T1000 (cell line): ENCODE measurements around the gene CEP170B.
"Not testable (repeated sequence)": the region's sequence is repeated elsewhere in the genome, so short reads cannot be mapped to it uniquely, and the experiment has no call there.

Source experiments
- DNase-seq: peaks from one replicate; lab custom pipeline; 2025; ENCODE audit warnings: mixed read lengths; lab: John Stamatoyannopoulos, UW

CEP170B gene

DNA sequence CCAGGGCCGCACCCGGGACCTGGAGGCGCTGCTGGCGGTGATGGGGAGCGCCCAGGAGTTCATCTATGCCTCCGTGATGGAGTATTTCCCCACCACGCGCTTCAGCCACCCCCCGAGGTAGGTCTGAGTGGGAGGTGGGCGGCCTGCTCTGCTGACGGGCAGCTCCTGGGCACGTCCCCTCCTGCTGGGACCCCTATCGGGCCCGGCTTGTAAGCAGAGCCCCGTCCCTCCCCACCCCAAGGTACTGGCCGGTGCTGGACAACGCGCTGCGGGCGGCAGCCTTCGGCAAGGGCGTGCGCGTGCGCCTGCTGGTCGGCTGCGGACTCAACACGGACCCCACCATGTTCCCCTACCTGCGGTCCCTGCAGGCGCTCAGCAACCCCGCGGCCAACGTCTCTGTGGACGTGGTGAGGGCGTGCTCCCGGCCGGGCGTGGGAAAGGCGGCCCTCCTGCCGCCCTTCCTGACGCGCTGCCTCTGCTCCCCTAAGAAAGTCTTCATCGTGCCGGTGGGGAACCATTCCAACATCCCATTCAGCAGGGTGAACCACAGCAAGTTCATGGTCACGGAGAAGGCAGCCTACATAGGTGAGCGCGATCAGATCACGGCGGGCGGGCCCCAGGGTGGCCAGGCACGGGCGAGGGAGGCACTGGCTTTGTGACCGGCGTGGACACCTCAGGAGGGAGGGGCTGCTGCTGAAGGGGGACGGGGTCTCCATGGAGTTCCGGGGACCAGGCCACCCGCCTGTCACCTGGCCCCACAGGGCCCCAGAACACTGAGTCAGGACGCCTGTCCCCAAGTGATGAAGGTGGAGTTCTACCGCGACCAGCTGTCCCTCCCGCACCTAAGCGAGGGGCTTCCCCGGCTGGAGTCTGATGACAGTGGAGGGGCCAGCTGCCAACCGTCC lies 67.0 kb downstream of the CEP170B start:
- no peak for DNase-seq

DNA sequence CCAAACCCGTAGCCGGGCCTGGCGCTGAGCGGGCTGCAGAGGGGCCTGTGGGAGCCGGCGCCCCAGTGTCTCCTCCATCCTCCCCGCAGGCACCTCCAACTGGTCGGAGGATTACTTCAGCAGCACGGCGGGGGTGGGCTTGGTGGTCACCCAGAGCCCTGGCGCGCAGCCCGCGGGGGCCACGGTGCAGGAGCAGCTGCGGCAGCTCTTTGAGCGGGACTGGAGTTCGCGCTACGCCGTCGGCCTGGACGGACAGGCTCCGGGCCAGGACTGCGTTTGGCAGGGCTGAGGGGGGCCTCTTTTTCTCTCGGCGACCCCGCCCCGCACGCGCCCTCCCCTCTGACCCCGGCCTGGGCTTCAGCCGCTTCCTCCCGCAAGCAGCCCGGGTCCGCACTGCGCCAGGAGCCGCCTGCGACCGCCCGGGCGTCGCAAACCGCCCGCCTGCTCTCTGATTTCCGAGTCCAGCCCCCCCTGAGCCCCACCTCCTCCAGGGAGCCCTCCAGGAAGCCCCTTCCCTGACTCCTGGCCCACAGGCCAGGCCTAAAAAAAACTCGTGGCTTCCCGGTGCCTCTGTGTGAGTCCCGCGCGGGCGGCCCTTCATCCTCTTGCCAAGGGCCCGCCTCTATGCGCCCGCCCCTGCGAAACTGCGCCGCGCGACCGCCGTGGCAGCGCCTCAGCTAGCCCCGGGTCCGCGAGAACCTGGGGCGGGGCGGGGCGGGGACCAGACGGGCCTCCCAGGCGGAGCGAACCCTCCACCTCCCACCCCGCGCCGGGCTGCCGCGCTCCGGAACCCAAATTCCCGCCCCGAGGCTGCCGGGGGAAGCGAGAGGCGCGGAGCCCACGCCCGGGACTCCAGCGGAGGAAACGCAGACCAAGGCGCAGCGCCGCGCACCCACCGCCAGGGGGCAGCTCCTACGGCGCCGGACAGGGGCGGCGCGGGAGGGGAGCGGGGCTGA lies 67.9 kb downstream of the CEP170B start:
- DNase-seq, result peak; percentile 81

DNA sequence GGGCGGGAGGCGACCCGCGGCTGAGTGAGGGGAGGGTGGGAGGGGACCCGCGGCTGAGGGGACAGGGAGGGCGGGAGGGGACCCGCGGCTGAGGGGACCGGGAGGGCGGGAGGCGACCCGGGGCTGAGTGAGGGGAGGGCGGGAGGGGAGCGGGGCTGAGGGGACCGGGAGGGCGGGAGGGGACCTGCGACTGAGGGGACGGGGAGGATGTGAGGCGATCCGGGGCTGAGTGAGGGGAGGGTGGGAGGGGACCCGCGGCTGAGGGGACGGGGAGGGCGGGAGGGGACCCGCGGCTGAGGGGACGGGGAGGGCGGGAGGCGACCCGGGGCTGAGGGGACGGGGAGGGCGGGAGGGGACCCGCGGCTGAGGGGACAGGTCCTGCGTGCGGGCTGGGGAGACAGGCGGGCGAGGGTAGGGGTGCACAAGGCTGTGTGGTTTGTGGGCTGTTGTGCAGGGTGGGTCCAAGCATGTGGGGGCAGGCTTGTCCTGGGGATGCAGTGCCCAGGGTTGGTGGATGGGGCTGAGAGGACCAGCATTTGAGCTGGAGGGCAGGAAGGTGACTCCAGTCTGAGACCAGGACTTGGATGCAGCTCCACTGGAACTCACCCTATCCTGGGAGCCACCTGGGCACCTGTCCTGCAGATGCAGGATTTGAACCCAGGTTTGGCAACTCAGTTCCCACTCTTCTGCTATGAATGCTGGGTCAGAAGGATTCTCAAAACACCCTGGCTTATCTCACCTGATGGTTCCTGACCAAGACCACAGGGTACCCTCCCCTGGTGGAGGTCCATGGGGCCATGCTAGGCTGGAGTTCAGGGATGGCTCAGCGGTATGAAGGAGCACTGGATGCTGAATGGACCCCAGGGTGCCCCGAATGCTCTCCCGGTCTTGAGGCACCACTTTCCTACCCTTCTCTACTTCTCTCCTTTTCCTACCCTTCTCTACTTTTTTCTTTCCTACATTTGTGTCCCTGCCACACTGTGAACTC lies 69.0 kb downstream of the CEP170B start:
- DNase-seq, result no peak

DNA sequence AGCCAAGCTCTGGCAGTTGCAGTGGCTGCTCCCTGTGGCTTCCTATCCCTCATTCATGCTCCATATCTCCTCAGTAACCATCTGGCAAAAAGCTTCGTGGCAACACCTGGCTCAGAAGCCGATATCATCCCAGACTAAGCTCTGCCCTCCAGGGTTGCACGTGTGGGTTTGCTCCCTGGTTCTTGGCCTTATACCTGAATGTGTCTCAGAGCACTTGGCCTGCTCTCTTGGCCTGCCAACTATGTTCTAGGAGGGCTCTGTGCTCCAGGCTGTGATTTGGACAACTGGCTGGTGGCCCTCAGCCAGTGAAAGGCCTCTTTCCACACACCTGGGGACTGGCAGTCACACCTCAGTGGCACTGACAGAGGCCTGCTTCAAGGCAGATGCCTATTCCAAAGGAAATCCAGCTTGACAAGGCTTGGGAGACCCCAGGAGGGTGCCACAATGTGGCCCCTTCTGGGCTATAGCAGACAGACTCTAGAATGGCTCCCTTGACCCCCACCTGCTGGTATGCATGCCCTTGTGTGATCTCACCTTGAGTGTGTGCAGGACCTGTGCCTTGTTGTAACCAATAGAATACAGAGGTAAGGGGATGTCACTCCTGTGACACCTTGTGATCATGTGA lies 70.1 kb downstream of the CEP170B start:
- no peak for DNase-seq

DNA sequence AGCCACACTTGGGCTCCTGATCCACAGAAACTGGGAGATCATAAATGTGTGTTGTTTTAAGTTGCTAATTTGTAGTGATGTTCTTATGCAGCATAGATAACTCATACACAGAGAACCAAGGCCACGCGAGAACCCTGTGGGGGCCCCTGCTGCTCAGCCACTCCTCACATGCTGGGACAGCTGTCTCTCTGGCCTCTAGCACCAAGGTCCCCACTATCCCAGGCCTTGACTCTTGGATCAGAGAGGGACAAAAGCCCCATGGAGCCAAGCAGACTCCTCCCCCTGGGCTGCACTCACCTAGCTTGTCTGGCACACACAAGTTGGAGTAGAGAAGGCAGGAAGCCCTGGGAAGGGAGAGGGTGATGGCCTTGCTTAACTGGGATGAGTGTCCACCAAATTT lies 70.9 kb downstream of the CEP170B start:
- no peak for DNase-seq

DNA sequence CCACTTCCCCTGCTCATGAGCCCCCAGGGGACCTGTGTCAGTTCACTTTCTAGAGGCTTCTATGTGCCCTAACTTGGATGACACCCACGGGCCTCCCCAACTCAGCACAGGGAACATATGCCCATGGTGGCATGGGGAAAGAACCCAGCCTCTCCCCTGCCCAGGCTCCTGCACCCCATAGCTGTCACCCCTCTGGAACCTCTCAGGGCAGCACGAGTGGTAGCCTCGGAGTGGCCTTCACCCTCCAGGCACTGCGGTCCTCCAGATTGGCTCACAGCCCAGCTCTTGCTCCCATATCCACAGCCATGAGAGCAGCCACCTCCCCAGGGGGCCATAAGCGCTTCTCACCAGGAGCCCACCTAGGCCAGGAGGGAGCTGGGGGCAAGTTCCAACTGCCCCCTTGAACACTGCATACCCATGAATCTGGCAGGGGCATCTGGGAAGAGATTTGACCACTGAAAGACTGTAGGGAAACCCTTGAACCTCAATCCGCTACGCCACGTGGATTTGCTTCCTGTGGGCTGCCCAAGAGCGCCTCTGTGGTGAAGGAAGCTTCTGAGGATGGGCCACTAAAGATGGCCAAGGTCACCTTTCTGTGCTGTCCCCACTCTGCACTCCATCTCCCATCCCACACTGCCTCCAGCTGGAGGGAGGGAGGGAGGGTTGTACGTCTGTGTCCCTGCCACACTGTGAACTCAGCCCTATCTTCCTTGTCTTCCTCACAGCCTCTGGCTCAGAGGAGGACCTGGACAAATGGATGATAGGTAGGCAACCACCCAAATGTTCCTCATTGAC lies 71.5 kb downstream of the CEP170B start:
- no peak for DNase-seq

DNA sequence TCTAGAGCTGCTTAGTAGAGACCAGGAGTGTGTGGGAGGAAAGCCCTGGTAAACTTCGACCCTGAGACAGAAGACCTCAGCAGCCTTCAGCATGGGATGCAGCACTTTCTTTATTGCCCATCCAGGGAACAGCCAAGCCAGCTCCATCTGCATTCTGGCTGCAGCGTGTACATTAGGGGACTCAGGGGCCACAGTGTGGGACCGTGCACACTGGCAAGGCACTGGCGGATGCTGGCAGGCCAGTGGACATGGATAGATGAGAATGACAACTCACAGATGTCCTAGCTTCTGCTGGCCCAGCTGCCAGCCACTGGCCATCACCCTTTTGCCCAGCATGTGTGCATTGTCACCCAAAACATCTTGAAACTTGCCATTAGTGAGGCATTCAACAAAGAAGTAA lies 72.1 kb downstream of the CEP170B start:
- no peak for DNase-seq

DNA sequence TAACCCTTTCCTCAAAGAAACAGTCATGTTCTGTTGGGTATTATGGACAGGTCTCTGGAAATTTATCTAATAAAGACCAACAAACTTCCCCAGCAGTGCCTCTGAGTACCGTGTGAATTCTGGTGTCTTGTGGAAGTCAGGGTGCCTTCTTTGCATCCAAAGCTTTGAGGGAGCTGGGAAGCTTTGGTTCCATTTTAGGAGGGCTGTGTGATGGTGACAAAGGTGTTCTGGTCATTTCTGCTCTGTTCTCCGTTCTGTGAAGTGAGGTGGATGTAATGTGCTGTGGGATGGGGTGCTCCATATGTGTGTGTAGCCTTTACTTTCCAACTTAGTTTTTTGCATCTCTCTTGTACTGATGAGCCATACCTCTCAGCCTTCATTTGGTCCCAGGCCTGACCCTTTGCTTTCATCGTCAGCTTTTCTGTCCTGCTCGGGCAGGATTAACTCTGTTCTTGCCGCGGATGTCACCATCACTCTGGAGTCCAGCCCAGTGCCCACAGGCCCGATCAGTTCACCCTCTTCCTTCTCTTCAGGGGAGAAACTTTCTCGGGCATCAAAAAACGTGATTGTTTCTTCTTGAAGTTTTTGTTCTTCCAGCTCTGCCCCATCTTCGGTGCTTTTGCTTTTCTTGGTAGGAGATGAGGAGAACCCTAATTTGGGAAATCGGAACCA lies 72.8 kb downstream of the CEP170B start:
- no peak for DNase-seq

DNA sequence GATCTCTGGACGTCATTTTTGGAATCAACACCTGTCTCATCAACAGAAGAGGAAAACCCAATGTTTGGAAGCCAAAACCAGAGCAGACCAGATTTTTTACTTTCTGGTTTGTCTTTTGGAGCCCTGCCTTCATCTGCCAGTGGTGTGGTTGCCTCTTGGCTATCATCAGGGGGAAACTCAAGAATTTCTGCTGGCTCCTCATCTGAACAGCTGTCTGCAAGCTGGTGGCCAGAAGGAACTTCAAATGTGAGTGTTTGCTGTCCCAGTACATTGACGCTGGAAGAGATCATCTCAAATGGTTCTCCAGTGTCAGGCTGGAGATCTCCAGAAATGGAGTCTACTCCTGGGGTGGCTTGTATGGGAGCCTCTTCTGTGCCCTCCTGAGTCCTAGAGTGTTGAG lies 73.4 kb downstream of the CEP170B start:
- no peak for DNase-seq

DNA sequence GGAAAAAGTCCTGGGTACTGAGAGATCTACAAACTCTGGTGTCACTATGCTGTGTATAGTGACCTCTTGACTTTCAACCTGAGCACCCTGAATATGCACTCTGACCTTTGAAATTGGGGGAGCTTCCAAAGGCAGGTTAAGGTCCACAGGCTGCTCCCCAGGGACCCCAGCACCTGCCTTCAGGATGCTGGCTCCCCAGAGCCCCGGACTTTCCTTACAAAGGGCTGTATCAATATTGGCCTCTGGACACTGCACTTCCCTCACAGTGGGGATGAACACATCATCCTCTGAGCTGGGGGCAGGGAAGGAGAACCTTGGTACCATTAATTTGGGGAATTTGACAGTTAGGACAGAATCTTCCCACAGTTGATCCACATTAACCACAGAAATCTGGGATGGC lies 73.9 kb downstream of the CEP170B start:
- DNase-seq, result no peak

DNA sequence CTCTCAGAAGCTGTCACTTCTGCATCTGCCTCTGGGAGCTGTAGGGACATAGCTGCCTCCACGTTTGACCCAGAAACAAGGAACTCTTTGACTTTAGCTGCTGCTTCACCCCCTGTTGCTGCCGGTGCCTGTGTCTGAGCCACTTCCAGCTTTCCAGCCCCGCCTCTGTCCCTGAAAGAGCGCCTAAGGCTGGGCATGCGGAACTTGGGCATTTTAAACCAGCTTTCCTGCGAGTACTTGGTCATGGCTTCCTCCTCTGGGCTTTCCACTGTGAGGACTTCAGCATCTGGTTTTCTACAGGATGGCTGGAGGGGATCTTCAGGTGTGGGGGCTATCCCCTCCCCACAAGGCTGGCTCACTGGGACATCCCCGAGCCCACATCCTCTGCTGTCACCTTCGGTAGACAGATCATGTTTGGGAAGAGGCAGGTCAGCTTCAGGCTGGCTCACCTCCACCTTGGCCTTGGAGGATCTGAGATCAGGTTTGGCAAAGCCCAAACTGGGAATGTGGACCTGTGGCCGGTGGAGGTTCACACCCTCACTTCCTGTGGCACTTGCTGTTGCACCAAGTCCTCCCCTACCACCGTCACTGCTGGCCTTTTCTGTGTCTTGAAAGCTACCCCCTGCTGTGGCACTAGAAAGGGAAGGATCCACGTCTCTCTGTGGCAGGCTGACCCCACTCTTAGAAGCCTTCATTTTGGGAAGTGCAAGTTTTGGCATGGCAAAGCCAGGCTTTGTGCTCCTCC lies 74.8 kb downstream of the CEP170B start:
- DNase-seq, result no peak

DNA sequence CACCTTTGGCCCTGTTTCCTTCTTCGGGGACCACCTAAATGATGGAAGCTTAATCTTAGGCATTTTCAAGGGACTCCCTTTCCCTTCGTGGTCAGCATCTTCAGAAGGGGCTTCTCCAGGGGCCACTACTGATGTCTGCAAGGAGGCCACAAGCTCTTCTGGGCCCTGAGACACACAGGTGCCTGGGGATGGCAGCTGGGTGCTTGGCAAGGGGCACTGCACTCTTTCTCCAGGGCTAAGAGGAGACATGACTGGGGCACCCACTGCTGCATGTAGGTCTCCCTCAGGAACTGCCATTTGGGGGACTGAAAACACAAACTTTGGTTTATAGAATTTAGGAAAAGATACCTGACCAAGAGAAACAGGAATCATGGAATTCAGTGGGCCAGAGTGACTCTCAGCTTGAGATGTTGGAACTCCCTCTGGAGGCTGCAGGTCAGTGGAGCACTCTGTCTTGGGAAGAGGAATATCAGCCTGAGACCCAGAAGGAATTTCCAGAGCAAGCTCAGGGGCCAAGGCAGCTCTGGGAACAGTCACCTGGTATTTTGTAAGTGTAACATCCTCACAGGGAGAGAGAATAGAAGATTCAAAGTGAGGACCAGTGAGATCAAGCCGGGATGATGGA lies 75.6 kb downstream of the CEP170B start:
- no peak for DNase-seq

DNA sequence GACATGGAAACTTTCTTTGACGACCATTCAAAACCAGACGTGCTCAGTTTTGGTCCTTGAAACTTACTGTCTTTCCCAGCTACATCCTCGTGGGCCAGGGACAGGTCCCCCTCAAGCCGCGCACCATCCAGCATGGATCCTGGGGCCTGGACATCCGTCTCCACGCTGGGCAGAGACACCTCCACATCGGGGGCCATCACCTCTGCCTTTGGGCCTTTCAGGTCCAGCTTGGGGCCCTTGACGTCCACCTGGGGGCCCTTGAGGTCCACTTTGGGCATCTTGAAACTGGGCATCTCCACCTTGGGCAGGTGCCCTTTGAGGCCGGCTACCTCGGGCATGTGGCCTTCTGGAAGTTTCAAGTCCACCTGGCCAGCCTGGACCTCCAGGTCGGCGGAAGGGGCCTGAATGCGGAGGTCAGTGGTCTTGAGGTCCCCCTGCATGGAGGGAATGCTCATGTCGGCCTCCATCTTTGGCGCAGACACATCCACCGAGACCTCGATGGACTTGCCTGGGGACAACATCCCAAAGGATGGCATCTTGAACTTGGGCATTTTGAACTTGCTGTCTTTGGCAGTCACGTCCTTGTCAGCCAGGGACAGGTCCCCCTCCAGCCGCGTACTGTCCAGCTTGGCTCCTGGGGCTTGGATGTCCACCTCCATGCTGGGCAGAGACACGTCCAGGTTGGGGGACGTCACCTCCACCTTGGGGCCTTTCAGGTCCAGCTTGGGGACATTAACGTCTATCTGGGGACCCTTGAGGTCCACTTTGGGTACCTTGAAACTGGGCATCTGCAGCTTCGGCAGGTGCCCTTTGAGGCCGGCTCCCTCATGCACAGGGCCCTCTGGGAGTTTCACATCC lies 76.7 kb downstream of the CEP170B start:
- DNase-seq, result no peak

DNA sequence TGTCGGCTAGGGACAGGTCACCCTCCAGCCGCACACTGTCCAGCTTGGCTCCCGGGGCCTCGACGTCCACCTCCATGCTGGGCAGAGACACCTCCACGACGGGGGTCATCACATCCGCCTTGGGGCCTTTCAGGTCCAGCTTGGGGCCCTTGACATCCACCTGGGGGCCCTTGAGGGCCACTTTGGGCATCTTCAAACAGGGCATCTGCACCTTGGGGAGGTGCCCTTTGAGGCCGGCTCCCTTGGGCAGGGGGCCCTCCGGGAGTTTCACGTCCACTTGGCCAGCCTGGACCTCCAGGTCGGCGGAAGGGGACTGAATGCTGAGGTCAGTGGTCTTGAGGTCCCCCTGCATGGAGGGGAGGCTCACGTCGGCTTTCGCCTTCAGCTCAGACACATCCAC lies 77.5 kb downstream of the CEP170B start:
- no peak for DNase-seq

DNA sequence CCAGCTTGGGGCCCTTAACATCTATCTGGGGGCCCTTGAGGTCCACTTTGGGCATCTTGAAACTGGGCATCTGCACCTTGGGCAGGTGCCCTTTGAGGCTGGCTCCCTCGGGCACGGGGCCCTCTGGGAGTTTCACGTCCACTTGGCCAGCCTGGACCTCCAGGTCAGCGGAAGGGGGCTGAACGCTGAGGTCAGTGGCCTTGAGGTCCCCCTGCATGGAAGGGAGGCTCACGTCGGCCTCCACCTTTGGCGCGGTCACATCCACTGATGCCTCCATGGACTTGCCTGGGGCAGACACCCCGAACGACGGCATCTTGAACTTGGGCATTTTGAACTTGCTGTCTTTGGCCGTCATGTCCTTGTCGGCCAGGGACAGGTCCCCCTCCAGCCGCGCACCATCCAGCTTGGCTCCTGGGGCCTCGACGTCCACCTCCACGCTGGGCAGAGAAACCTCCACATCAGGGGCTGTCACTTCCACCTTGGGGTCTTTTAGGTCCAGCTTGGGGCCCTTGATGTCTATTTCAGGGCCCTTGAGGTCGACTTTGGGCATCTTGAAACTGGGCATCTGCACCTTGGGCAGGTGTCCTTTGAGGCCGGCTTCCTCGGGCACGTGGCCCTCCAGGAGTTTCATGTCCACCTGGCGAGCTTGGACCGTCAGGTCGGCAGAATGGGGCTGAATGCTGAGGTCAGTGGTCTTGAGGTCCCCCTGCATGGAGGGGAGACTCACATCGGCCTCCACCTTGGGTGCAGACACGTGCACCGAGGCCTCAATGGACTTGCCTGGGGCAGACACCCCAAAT lies 78.3 kb downstream of the CEP170B start:
- not testable (repeated sequence) for DNase-seq

DNA sequence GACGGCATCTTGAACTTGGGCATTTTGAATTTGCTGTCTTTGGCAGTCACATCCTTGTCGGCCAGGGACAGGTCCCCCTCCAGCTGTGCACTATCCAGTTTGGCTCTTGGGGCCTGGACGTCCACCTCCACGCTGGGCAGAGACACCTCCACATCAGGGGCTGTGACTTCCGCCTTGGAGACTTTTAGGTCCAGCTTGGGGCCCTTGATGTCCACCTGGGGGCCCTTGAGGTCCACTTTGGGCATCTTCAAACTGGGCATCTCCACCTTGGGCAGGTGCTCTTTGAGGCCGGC lies 78.9 kb downstream of the CEP170B start:
- not testable (repeated sequence) for DNase-seq
